HG03354 (cell line): ENCODE data around the gene RBM19.
"Not testable (repeated sequence)": the region's sequence is repeated elsewhere in the genome, so short reads cannot be mapped to it uniquely, and the experiment has no call there.

Source experiments
- ATAC-seq: cut with Tn5 transposase; IDR thresholded peaks from one replicate; pipeline ENCODE4 v1.9.1; 2021; ENCODE audit warnings: mild to moderate bottlenecking; ENCODE audit not compliant: unreplicated experiment, poor library complexity, severe bottlenecking

Gene RBM19

GRCh38 chr12:113965951-113966797, at the start of gene RBM19:
Gene RBM19 (minus strand): TSS chr12:113966325. CDS start chr12:113966227, 98 bp downstream.
- ATAC-seq: peak; percentile 98

GRCh38 chr12:114015851-114016250, 49.7 kb upstream of the RBM19 start:
- no peak for ATAC-seq

GRCh38 chr12:114013575-114014345, 47.6 kb upstream of the RBM19 start:
- ATAC-seq: no peak

- no peak for ATAC-seq
These were observed 46.8 kb upstream of the RBM19 start for GRCh38 chr12:114012744-114013431.

GRCh38 chr12:114011711-114012110, 45.6 kb upstream of the RBM19 start:
- ATAC-seq: no peak

- no peak for ATAC-seq
These were observed 40.6 kb upstream of the RBM19 start for GRCh38 chr12:114006482-114007425.

- no peak for ATAC-seq
These were observed 38.3 kb upstream of the RBM19 start for GRCh38 chr12:114004402-114004801.

GRCh38 chr12:114003286-114003685, 37.2 kb upstream of the RBM19 start:
- ATAC-seq: no peak

- no peak for ATAC-seq
These were observed 35.6 kb upstream of the RBM19 start for GRCh38 chr12:114001511-114002340.

GRCh38 chr12:114000861-114001260, 34.7 kb upstream of the RBM19 start:
- no peak for ATAC-seq

- not testable (repeated sequence) for ATAC-seq
These were observed 34.1 kb upstream of the RBM19 start for GRCh38 chr12:114000261-114000660.

- ATAC-seq: no peak
These were observed 31.2 kb upstream of the RBM19 start for GRCh38 chr12:113997365-113997764.

- ATAC-seq: no peak
These were observed 29.9 kb upstream of the RBM19 start for GRCh38 chr12:113996026-113996425.

- ATAC-seq: no peak
These were observed 27.9 kb upstream of the RBM19 start for GRCh38 chr12:113994051-113994450.

- not testable (repeated sequence) for ATAC-seq
These were observed 26.6 kb upstream of the RBM19 start for GRCh38 chr12:113992751-113993150.

- no peak for ATAC-seq
These were observed 25.3 kb upstream of the RBM19 start for GRCh38 chr12:113991224-113992044.
